ENCODE results near the gene TBC1D1.

DNA sequence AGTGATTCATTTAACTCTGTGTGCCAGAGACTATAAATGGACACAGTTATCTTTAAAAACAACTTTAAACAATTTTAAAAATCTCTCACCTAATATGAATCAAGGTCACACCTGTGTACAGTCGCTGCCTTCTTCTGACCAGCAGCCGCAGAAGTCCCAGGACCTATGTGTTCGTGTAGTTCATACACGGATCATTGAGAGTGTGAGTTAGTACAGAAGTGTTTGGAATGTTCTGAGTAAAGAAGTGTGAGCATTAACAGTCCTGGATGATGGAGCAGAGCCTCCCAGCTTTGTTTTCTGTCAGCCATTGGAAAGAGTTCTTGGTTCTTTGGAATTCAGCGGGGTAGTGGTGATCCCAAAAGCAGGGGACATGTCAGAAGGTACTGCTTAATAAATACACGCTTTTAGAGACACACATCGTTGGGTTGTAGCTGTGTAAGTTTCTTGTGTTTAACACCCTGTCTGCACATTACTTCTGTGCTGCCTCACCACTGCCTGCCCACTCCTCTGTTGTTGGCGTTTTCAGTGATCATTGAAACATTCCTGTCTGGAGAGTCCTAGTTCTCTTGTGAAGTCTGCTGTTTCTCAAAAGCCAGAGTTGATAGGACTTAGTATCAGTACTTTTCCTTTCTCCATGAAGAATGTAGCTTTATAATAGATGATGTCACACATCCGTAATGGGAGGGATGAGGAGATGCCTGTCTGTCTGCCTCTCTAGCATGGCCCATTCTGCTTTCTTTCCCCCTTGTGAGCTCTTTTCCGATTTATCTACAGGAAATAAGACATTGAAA, 159.9 kb downstream of the TBC1D1 start:
- TF ChIP-seq, protein P1, sequence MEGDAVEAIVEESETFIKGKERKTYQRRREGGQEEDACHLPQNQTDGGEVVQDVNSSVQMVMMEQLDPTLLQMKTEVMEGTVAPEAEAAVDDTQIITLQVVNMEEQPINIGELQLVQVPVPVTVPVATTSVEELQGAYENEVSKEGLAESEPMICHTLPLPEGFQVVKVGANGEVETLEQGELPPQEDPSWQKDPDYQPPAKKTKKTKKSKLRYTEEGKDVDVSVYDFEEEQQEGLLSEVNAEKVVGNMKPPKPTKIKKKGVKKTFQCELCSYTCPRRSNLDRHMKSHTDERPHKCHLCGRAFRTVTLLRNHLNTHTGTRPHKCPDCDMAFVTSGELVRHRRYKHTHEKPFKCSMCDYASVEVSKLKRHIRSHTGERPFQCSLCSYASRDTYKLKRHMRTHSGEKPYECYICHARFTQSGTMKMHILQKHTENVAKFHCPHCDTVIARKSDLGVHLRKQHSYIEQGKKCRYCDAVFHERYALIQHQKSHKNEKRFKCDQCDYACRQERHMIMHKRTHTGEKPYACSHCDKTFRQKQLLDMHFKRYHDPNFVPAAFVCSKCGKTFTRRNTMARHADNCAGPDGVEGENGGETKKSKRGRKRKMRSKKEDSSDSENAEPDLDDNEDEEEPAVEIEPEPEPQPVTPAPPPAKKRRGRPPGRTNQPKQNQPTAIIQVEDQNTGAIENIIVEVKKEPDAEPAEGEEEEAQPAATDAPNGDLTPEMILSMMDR (IDR thresholded peaks at IDR 0.05 in 4 of 5, conservative IDR thresholded peaks at IDR 0.05 in 1 of 5): no peak
- no peak for TF ChIP-seq POLR2A (IDR thresholded peaks at IDR 0.05)
